HG03066 (cell line): Measurements from ENCODE around the gene HACL1.
"Not testable (repeated sequence)": the region's sequence is repeated elsewhere in the genome, so short reads cannot be mapped to it uniquely, and the experiment has no call there.

Experiments
- ATAC-seq: cut with Tn5 transposase; IDR thresholded peaks from one replicate; pipeline ENCODE4 v1.9.1; 2021; ENCODE audit warnings: low read depth; ENCODE audit not compliant: unreplicated experiment

Gene HACL1

GRCh38 chr3:15532614-15533013 lies 68.8 kb downstream of the HACL1 start:
- ATAC-seq = not testable (repeated sequence)

GRCh38 chr3:15531346-15531745 lies 70.0 kb downstream of the HACL1 start:
- ATAC-seq = no peak

- ATAC-seq = no peak
Measured at GRCh38 chr3:15528854-15529537, 72.4 kb downstream of the HACL1 start.

- no peak for ATAC-seq
Measured at GRCh38 chr3:15527031-15527459, 74.3 kb downstream of the HACL1 start.

DNA sequence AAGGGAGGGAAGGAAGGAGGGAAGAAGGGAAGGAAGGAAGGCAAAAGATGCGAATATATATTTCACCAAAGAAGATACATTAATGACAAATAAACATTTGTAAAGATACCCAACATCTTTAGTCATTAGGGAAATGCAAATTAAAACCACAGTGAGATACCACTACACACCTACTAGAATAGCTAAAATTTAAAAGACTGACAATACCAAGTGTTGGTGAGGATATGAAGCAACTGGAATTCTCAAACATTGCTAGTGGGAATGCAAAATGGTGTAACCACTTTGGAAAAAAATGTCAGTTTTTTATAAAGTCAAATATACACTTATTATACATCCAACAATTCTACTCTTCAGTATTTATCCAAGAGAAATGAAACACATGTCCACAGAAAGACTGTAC lies 75.6 kb downstream of the HACL1 start:
- ATAC-seq = no peak

DNA sequence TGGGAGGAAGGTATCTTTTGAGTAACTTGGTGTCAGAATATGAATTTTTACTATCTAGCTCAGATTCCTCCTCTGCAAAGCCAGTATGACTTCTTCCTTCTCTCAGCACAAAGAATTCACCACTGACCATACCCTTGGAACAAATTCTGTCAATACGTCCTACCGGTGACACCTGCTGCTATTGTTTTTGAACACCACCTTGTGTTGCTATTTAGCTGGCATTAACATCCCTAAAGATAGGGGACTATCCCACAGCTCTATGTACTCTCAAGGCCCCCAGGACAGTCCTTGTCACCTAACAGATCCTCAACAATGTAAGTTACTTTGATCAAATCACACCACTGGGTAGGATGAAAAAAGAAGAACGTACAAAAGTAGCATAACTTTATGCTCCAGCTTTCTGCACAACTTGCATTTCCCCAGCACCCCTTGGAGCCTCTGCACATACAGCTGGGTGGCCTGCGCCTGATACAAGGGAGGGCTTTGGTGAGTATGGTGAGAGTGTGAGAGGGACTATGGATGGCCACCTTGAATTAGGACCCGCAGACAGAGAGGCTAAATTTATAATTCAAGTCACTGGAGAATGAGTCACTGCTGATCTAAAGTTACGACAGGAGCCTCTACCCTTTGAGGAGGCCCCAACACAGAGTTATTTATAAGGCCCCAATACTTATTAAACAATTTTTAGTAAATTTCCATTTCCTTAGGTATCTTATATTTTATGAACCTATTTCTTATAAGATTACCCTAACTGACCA lies 77.5 kb downstream of the HACL1 start:
- no peak for ATAC-seq

DNA sequence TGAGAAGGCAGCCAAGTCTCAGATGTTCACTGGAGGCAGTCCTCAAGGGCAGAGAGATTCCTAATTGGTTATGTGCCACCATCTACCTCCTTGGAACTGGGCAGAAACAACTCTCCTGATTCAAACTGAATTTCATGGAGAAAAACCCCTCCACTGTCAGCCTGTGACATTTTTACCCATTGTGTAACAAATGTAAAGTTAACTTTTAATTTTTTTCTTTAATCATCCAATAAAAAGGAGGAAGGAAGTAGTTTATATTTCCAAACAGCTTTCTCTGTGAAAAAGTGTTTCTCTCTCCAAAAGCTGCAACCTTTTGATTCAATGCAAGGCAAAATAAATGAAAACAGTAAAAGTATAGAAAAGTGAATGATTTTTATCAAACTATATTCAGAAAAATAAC lies 79.4 kb downstream of the HACL1 start:
- ATAC-seq = no peak

GRCh38 chr3:15521573-15521965 lies 79.8 kb downstream of the HACL1 start, which contains the start of gene COLQ:
Gene COLQ, minus strand, starts transcription at chr3:15521706. Its CDS starts 81 bp downstream, at chr3:15521625.
- no peak for ATAC-seq

- ATAC-seq = no peak
Measured at GRCh38 chr3:15520804-15521572, 80.4 kb downstream of the HACL1 start.

DNA sequence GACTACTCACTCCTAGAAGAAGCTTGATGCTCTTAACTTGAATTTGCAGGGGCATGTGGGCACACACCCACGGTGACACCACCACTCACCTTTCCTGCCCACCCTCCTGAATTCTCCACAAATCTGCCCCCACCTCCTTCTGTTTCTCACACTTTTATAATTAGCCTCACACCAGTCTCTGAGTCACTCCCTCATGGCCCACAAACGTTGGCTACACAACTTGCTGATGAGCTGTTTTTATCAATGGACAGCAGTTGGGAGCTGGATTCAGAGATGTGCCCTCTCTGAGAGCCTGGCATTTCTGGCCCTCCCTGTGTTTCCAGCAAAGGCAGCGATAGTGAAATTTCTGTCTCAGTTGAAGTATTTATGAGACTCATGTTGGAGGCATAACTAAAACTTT lies 81.2 kb downstream of the HACL1 start:
- ATAC-seq = no peak

- no peak for ATAC-seq
Measured at GRCh38 chr3:15519096-15519495, 82.3 kb downstream of the HACL1 start.

GRCh38 chr3:15514663-15515340 lies 86.6 kb downstream of the HACL1 start:
- ATAC-seq = no peak

DNA sequence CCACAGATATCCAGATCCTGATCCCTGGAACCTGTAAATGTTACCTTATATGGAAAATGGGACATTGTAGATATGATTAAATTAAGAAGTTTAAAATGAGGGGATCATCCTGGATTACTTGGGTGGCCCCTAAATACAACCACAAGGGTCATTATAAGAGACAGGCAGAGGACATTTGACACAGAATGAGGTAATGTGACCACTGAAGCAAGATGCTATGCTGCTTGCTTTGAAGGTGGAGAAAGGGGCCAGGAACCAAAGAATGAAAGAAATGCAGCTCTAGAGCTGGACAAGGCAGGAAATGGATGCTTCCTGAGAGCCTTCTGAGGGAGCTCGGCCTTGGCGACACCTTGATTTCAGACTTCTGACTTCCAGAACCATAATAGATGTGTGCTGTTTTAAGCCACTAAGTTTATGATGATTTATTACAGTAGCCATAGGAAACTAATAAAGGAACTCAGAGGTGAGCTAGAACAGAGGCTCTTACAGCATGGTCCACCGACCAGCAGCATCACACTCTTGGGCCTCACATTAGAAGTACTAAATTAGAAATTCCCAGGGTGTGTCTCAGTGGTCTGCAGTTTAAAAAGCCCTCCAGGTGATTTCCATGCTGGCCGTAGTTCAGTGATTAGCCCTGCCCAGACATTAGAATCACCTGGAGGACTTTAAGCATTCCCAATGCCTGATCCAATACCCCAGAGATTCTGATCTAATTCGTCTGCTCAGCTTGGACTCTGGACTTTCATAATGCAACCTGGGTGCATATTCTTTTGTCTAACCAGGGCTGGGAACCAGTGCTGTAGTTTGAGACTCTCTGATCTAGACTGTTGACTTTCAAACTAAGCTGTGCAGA lies 87.3 kb downstream of the HACL1 start:
- no peak for ATAC-seq

DNA sequence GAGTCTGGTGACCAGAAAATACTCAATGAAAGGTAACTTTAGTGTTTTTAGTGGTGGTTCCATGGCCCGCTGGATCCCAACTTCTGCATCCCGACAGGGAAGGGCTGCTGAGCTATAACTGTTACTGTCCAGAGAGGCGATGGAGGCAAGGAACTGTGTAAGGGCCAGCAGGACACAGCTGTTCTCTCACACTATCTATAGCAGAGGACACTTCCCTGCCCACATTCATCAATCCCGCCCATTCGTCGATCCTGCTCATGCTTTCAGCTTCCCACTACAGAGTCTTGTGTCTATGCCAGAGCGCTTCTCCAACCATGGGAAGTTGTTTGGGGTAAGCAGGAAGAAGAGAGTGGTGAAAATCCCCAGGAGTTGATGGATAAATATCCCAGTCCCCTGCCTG lies 88.3 kb downstream of the HACL1 start:
- no peak for ATAC-seq

DNA sequence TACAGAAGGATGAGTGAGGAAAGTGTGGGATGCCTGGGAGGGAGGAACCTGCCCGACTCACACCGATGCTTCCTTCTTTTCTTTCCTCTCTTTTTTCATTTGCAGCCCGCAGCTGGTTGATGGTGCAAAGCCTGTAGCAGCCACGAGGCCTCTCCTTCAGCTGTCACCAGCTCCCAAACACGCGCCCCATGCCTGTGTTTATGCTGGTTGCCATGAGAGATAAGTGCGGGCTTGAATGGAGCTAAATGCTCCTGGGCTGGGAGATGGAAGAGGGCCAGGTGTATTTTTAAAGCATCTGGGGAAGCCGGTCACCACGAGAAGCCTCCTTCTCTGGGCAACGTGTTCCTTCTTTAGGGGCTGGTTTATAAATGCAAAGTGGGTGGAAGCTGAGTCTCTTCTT lies 89.2 kb downstream of the HACL1 start:
- no peak for ATAC-seq

DNA sequence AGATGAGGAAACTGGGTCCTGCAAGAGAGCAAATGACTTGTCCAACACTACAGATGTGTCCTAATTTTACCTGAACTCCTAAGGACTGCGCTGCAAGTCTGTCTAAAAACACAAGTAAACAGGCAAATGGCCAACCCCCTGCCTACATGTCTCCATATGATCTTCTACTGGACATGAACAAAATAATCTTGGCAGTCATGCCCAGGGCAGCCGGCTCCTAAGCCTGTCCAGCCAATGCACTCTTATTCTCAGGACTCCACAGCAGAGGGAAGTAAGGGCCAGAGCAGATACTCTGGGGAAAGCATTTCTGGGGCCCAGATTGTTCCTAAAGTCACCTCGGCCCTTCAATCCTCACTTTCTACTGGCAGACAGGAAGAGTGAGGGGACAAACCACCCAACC lies 90.2 kb downstream of the HACL1 start:
- no peak for ATAC-seq
